HepG2 (cell line): Measurements from ENCODE around the gene GPC2. TPM values are rescaled to one million over a fixed set of nuclear protein-coding genes. Genes with fewer than 3 reads are reported as not detected.

Source experiments
- CBX5 ChIP-seq: sonication (generic); formaldehyde crosslinking; IDR thresholded peaks from 2 replicates; pipeline ENCODE4 v1.4.0; 2020; ENCODE audit warnings: missing genetic modification reagents, borderline replicate concordance
- GABPA ChIP-seq, 2 experiments: IDR thresholded peaks; 2 replicates each; pipeline ENCODE4 v1.6.1; 2011 to 2016; ENCODE audit warnings: low read depth in 2 of 2, low read length in 1 of 2, missing biosample characterization in 1 of 2, missing genetic modification characterization in 1 of 2
- IRF2 ChIP-seq: IDR thresholded peaks from 2 replicates; pipeline ENCODE4 v1.6.1; 2018; ENCODE audit warnings: missing genetic modification reagents, missing compliant biosample characterization
- IRX3 ChIP-seq: sonication (generic); formaldehyde crosslinking; IDR thresholded peaks from 2 replicates; pipeline ENCODE4 v1.8.1; 2023; ENCODE audit warnings: mild to moderate bottlenecking, low read depth, missing genetic modification reagents, borderline replicate concordance
- KDM1A ChIP-seq: IDR thresholded peaks from 2 replicates; pipeline ENCODE4 v1.6.1; 2016; ENCODE audit warnings: missing compliant biosample characterization
- MTF2 ChIP-seq: sonication (generic); formaldehyde crosslinking; IDR thresholded peaks from 2 replicates; pipeline ENCODE4 v1.5.0; 2020; ENCODE audit warnings: missing genetic modification reagents, borderline replicate concordance
- MYC ChIP-seq: sonication (generic); formaldehyde crosslinking; IDR thresholded peaks from 2 replicates; pipeline ENCODE4 v1.9.0; 2021; ENCODE audit warnings: missing genetic modification reagents, borderline replicate concordance
- NONO ChIP-seq, 2 experiments: fragments of 450-650 bp in 1 of 2; sonication (generic) in 1 of 2; formaldehyde crosslinking in 1 of 2; IDR thresholded peaks in 1 of 2; conservative IDR thresholded peaks in 1 of 2; 2 replicates each; pipeline versions ENCODE4 v1.6.1 to v1.8.0; 2017 to 2022; ENCODE audit warnings: mild to moderate bottlenecking in 1 of 2, missing genetic modification reagents in 1 of 2, moderate library complexity in 1 of 2
- PHF5A ChIP-seq: IDR thresholded peaks from one replicate; pipeline ENCODE4 v1.6.1; 2018; ENCODE audit warnings: low read depth, missing genetic modification reagents; ENCODE audit not compliant: unreplicated experiment
- POLR2AphosphoS5 ChIP-seq: IDR thresholded peaks from 2 replicates; pipeline ENCODE4 v1.6.1; 2012; ENCODE audit warnings: low read depth, low read length
- PRDM4 ChIP-seq: sonication (generic); formaldehyde crosslinking; IDR thresholded peaks from 2 replicates; pipeline ENCODE4 v1.9.0; 2021; ENCODE audit warnings: missing genetic modification reagents, borderline replicate concordance
- RELA ChIP-seq: sonication (generic); formaldehyde crosslinking; IDR thresholded peaks from 2 replicates; pipeline ENCODE4 v1.4.0; 2020; ENCODE audit warnings: missing genetic modification reagents
- RFX1 ChIP-seq: fragments of 450-650 bp; IDR thresholded peaks from 2 replicates; pipeline ENCODE4 v1.6.1; 2017
- RXRB ChIP-seq: IDR thresholded peaks from 2 replicates; pipeline ENCODE4 v1.6.1; 2016; ENCODE audit warnings: borderline replicate concordance, missing genetic modification reagents, missing compliant biosample characterization
- SP2 ChIP-seq: sonication (generic); formaldehyde crosslinking; IDR thresholded peaks from 2 replicates; pipeline ENCODE4 v1.5.1; 2020; ENCODE audit warnings: mild to moderate bottlenecking, missing genetic modification reagents
- ZBTB20 ChIP-seq: sonication (generic); formaldehyde crosslinking; IDR thresholded peaks from 2 replicates; pipeline ENCODE4 v1.8.1; 2023; ENCODE audit warnings: missing genetic modification reagents, low read depth, mild to moderate bottlenecking, borderline replicate concordance
- ZFP36L1 ChIP-seq: sonication (generic); formaldehyde crosslinking; IDR thresholded peaks from 2 replicates; pipeline ENCODE4 v1.8.0; 2022; ENCODE audit warnings: mild to moderate bottlenecking, missing genetic modification reagents, moderate library complexity
- ZNF282 ChIP-seq: fragments of 450-650 bp; IDR thresholded peaks from 2 replicates; pipeline ENCODE4 v1.6.1; 2018; ENCODE audit not compliant: partially characterized antibody
- ZNF550 ChIP-seq: sonication (generic); formaldehyde crosslinking; IDR thresholded peaks from 2 replicates; pipeline ENCODE4 v1.4.0; 2020; ENCODE audit warnings: mild to moderate bottlenecking, missing genetic modification reagents, borderline replicate concordance
- ZNF619 ChIP-seq: sonication (generic); formaldehyde crosslinking; IDR thresholded peaks from 2 replicates; pipeline ENCODE4 v1.4.0; 2020; ENCODE audit warnings: mild to moderate bottlenecking, missing genetic modification reagents
- polyA plus RNA-seq, 8 experiments: library from polyadenylated mRNA; depleted of rRNA in 3 of 8; stranded (reverse) in 7 of 8; unstranded in 1 of 8; fragments of >200 nt; fragmentation: Illumina TruSeq in 4 of 8; extraction: Trizol in 4 of 8; gene quantifications; 2 replicates each; pipeline versions ENCODE4 v1.2.1 to v1.2.3, GENCODE V29; 2011 to 2016; ENCODE audit warnings: low read depth in 4 of 8, missing spikeins in 1 of 8, mixed read lengths in 1 of 8; ENCODE audit not compliant: insufficient read depth in 1 of 8
- total RNA-seq, 5 experiments: library from RNA; depleted of rRNA; stranded (reverse); fragments of >200 nt; fragmentation: Illumina TruSeq; extraction: Trizol; gene quantifications; 2 replicates each; pipeline ENCODE4 v1.2.3, GENCODE V29; 2016; ENCODE audit warnings: low read depth in 1 of 5
- TF ChIP-seq, protein P1 (sequence below): sonication (generic); formaldehyde crosslinking; IDR thresholded peaks from 2 replicates; pipeline ENCODE4 v1.5.0; 2020; ENCODE audit warnings: mild to moderate bottlenecking, missing genetic modification reagents, borderline replicate concordance
- TF ChIP-seq, protein P2 (sequence below), 2 experiments: sonication (generic) in 1 of 2; formaldehyde crosslinking in 1 of 2; IDR thresholded peaks; 2 replicates each; pipeline versions ENCODE4 v1.4.0 to v1.6.1; 2018 to 2020; ENCODE audit warnings: missing genetic modification reagents in 2 of 2, borderline replicate concordance in 1 of 2, low read depth in 1 of 2, mild to moderate bottlenecking in 1 of 2, missing biosample characterization in 1 of 2

GPC2 gene
- total and polyA plus RNA-seq, 2 of the 13 experiments (the other 11 are each of a cell fraction or from before 2014, with no cell fraction given) = 0.64 to 0.78 TPM

DNA sequence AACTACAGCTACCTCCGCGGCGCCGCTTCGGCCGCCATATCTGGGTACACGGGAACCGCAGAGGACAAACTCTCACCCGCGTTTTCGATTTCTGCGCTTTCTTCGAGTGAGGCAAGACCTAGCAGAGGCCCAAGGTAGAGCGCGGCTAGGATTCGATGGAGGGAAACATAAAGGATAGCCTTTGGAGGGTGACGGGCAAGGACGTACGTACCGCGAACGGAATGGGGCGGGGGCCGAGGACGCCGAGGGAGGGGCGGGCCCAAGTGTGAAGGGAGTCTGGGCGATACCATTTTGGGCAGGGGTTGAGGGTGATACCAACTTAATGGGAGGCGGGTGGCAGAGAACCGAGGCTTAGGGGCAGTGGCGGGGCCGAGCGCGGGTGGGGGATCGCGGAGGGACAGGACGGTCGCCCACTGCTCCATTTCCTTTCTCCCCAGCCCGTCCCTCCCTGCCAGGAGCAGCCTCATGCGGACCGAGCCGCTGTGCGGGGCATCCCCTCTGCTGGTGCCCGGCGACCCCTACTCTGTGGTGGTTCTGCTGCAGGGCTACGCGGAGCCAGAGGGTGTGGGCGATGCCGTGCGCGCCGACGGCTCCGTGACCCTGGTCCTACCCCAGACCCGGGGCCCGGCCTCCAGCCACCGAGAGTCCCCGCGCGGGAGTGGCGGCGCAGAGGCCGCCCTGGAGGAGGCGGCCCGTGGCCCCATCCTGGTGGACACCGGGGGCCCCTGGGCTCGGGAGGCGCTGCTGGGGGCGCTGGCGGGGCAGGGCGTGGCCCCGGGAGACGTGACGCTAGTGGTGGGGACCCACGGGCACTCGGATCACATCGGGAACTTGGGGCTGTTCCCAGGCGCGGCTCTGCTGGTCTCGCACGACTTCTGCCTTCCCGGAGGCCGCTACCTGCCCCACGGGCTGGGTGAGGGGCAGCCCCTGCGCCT lies 50.0 kb downstream of the GPC2 start, which contains the start of gene MBLAC1 (continued):
- TF ChIP-seq, protein P1, sequence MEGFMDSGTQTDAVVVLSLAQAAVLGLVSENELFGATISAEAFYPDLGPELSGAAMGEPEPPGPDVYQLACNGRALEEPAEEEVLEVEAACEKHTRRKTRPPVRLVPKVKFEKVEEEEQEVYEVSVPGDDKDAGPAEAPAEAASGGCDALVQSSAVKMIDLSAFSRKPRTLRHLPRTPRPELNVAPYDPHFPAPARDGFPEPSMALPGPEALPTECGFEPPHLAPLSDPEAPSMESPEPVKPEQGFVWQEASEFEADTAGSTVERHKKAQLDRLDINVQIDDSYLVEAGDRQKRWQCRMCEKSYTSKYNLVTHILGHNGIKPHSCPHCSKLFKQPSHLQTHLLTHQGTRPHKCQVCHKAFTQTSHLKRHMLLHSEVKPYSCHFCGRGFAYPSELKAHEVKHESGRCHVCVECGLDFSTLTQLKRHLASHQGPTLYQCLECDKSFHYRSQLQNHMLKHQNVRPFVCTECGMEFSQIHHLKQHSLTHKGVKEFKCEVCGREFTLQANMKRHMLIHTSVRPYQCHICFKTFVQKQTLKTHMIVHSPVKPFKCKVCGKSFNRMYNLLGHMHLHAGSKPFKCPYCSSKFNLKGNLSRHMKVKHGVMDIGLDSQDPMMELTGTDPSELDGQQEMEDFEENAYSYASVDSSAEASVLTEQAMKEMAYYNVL (CRISPR knock-in tag) = 0 out of 2 replicates have a peak, but pooled peaks have one; percentile 15
- TF ChIP-seq ZNF550 (CRISPR knock-in tag) = 0 out of 2 replicates have a peak, but pooled peaks have one; percentile 22
- TF ChIP-seq NONO (IDR thresholded peaks at IDR 0.05) = no peak
- peak; percentile 84 for TF ChIP-seq NONO (CRISPR knock-in tag; conservative IDR thresholded peaks at IDR 0.05)
- peak; percentile 40; the same call in 1 of the 2 replicates for TF ChIP-seq MYC
- TF ChIP-seq GABPA (IDR thresholded peaks at IDR 0.05; ENCODE audit: low read depth, low read length) = no peak
- TF ChIP-seq GABPA (CRISPR knock-in tag; IDR thresholded peaks at IDR 0.05; ENCODE audit: low read depth) = no peak
- TF ChIP-seq IRF2 = no peak; the same call in 1 of the 2 replicates
- TF ChIP-seq PHF5A = peak; percentile 10
- no peak for TF ChIP-seq IRX3
- no peak for TF ChIP-seq ZFP36L1
- no peak; the same call in 1 of the 2 replicates for TF ChIP-seq RXRB (CRISPR knock-in tag)
- no peak; the same call in 1 of the 2 replicates for TF ChIP-seq ZBTB20 (CRISPR knock-in tag)
- no peak for TF ChIP-seq KDM1A
- TF ChIP-seq RFX1 = no peak
- TF ChIP-seq PRDM4 (CRISPR knock-in tag) = no peak
- TF ChIP-seq, protein P2, sequence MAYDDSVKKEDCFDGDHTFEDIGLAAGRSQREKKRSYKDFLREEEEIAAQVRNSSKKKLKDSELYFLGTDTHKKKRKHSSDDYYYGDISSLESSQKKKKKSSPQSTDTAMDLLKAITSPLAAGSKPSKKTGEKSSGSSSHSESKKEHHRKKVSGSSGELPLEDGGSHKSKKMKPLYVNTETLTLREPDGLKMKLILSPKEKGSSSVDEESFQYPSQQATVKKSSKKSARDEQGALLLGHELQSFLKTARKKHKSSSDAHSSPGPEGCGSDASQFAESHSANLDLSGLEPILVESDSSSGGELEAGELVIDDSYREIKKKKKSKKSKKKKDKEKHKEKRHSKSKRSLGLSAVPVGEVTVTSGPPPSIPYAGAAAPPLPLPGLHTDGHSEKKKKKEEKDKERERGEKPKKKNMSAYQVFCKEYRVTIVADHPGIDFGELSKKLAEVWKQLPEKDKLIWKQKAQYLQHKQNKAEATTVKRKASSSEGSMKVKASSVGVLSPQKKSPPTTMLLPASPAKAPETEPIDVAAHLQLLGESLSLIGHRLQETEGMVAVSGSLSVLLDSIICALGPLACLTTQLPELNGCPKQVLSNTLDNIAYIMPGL (CRISPR knock-in tag; IDR thresholded peaks at IDR 0.05; ENCODE audit: borderline replicate concordance in 1 of 2, low read depth in 1 of 2) = peak; percentile 27 to 71; a peak in 3 of 4 replicates
- no peak for TF ChIP-seq ZNF282
- no peak; the same call in 1 of the 2 replicates for TF ChIP-seq ZNF619
- TF ChIP-seq CBX5 = no peak
- TF ChIP-seq POLR2AphosphoS5 = peak; percentile 94
- peak; percentile 80; the same call in 1 of the 2 replicates for TF ChIP-seq MTF2
- TF ChIP-seq SP2 = peak; percentile 38; the same call in 1 of the 2 replicates
- TF ChIP-seq RELA (CRISPR knock-in tag) = no peak
